HG02763 (cell line): ENCODE measurements around the gene ABCA4.

Source experiments
- ATAC-seq: cut with Tn5 transposase; IDR thresholded peaks from one replicate; pipeline ENCODE4 v1.9.1; 2021; ENCODE audit warnings: mild to moderate bottlenecking, moderate library complexity; ENCODE audit not compliant: unreplicated experiment

Gene ABCA4

GRCh38 chr1:94084547-94084946 is 36.4 kb downstream of the ABCA4 start:
- ATAC-seq = no peak

GRCh38 chr1:94084085-94084484 is 36.9 kb downstream of the ABCA4 start:
- no peak for ATAC-seq

- no peak for ATAC-seq
Measured at GRCh38 chr1:94083681-94084080, 37.3 kb downstream of the ABCA4 start.

DNA sequence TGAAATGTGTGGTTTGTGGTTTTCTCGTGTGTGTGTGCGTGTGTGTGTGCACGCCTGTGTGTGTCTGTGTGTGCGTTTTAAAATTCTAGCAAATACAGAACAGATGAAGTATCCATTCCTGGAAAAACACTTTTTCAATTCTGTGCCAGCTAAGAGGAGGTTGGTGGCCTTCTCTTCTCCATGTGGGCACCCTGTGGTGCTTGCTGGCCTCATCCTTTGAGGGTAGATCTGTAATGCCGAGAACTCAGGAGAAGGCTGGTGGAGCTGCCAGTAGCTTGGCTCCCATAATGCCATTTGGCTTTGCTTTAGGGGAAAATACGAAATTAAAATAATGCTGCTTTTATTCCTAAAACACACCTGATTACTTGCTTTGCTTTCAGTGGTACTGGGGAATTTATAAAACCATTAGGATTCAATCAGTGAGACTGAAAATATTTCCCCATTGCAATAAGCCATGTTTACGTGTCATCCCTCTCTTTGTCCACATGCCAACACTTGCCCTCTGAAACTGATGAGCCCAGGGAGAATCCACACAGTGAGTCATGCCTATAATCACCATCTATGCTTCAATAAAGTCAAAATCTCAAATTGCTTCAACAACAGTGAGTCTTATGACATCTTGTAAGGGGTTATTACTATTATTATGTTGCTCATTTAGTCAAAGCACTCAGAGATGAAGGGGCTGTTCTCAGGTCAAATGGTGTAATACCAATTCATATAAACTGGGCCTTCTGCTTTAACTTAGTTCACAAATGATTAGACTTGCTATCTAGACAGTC is 39.2 kb downstream of the ABCA4 start:
- ATAC-seq = no peak

DNA sequence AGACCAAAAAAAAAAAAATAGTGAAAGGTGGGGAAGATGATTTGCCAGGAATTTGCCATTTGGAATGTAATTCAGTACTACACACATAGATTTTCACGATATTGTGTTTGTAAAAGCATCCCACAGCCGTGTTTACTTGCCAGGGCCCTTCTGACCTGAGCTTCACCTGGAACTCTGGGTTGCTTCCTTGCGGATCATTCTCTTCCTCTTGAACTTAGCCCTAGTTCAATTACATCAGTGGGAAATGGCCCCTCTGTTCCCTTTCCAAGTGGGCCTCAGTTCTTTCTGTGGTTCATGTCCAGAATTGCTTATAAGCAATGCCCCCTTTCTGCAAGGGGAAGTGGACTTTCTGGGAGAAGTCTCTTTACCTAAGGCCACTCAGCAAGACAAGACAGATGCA is 41.0 kb downstream of the ABCA4 start:
- ATAC-seq = no peak

DNA sequence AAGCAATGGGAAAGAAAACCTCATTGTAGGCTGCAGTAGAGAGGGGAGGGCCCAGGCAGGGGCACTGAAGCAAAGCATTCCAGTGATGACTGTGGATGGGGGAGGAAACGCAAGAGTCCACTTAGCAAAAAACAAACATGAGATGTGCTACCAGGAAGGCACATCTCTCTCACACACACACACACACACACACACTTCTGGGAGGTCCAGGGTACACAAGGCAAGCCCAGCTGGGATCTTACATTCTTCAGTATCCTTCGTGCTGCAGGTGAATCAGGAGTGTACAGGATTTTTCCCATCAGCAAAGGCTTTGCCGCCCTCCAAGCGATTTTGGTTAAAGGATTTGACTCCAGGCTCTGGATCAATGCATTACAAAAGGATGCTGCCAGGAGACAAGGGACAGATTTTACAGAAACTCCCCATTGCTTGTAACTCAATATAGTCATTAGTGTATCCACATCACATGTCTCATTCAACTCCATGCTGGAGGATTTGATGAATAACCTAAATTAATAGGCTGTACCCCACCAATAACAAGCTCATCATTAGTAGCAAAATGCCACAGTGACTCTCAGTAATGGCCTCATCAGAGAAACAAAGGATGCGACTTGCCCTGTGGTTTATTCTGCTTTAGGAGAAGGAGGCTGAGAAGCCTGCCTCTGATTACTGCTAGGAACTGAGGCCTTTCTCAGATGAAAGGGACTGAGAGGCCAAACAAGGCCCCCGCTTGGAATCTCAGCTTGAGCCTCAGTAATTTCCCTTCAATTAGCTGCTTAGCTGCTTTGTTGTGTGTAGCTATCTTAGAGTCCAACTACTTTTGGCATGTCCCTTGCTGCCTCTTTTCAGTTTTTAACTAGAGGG is 41.6 kb downstream of the ABCA4 start:
- no peak for ATAC-seq

DNA sequence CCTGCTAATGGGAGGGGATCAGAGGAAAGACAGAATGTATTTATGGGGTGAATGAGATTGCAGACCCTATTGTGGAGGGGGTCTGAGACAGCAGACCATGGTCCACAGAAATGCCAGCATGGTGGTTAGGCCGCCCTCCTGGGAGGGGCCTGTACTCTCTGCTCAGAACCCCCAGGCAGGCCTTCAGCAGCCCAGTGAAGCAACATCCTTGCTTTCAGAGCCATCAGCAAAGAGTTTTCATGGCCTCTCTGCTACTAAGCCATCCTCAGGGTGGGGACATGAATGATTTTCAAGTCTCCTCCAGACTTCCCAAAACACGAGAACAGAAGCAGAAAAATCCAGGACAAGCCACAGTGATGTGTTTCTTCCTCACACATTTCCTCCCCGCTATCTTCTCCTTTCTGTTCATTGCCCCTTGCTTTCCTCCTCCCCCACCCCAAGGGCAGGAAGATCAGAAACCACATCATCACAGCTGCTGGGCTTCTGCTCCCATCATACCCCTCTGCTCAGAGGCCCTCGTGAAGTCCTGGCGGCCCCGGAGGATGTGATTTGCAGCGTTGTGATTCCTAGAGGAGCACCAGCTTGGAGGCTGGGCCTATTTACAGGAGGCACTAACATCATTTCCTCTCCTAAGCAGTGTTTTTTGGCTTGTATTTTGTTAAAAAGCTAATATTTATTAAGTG is 48.0 kb downstream of the ABCA4 start:
- ATAC-seq = no peak

DNA sequence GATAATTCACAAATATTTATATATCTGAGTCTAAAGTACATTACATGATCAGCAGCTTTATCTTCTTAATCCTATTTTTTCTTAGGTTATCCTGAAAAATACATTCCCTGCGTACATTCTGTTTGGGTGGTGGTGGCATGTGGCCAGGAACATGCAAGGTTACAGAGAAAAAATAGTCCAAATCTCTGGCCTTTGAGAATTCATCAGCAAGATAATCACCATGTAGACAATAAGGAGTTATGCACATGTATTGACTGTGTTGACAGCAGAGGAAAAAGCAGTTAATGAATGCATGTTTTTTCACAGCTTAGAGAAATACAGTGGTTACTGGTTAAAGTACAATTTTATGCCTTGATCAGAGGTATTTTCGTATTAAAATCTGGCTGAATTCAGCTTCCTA is 49.0 kb downstream of the ABCA4 start:
- ATAC-seq = no peak

DNA sequence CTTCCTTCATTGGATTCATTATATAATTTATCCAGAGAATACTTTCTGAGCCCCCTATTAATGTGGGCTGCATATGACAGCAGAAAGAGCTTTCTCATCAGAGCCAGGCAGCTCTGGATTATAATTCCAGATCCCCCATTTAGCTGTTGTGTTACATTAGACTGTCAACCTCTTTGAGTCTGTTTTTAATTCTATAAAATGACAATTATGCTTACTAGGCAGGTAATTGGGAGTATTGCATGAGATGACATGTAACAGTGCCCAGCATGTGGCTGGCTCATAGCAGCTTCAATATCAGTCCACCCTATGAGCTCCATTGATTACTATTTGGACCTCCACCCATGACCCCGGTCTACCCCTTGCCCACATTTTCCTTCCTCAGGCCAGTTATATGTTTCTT is 49.6 kb downstream of the ABCA4 start:
- ATAC-seq = no peak

- ATAC-seq = no peak
Measured at GRCh38 chr1:94070865-94071264, 50.1 kb downstream of the ABCA4 start.

GRCh38 chr1:94069919-94070285 is 51.0 kb downstream of the ABCA4 start:
- no peak for ATAC-seq

DNA sequence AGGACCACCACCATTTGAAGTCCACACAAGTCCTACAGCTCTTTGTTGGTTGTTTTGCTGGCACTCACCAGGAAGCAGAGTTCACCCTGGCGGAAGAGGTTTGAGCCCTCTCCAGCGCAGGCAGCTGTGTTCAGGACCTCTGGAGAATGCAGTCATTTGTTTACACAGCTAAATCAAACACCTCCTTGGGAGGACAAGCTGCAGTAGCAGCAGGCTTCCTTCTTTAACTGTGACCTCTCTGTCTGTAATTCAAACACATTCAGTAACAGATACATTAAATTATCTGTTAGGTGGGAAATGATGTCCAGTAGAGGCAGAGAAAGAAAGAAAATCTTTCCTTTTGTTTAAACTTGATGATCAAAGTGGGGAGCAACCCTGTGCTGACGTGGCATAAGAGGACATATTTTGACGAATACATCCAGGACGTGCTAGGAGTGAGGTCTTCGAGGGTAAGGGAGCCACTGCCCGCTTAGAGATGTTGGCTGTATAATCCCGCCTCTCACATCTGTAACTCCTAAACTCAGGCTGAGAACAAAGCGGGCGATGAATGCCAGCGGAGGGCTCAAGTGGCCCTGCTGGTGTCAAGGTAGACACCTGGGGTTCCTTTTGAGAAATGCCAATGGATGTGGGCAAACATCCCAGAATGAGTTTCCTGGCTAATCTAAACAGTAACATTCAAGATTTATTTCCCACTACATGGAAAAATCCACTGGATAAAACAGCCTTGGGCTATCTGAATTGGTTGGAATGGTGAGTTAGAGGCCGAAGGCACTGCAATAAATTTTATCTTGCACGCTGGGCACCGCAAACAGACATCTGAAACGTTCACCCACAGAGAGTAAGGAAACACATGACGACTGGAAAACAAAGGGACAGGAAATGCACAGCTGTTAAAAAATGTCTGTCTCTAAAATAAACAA is 51.7 kb downstream of the ABCA4 start:
- ATAC-seq = no peak

DNA sequence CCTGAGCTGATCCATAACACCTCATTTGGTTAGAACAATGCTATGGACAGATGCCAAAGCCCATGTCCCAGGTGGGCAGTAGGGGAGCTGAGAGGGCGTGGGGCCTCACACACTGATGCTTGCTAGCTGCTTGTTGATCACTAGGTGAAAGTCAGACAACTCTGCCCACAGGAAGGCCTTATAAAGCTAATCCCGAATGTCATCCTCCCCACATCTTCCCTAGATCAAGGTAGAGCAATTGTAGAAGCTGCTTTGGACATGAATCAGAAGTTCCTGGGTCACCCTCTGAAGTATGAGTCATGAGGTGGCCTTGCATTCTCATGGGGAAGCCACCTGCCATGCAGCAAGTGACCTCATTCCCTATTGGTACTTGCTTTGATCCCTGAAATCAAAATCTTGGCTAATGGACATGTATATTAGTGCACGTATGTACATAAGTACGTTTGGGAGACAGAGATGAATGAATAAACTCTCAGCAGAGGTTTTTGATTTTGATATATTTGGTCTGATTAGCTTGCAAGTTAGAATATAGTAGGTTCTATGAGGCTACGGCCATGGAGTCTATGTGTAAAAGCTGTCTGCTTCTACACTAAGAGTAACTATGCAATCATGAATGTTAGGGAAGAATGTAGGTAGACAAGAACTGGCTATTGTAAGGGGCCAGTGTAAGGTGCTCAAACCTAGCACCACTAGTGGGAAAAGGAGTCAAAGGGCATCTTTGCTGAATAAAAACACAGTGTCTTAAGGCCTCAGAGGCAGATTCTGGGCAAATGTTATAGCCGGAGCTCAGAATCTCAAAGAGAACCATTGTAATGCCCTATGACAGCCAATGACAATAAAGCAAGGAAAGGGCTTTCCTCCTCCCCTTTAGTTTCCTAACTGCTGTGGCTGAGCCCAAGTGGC is 52.6 kb downstream of the ABCA4 start:
- no peak for ATAC-seq

DNA sequence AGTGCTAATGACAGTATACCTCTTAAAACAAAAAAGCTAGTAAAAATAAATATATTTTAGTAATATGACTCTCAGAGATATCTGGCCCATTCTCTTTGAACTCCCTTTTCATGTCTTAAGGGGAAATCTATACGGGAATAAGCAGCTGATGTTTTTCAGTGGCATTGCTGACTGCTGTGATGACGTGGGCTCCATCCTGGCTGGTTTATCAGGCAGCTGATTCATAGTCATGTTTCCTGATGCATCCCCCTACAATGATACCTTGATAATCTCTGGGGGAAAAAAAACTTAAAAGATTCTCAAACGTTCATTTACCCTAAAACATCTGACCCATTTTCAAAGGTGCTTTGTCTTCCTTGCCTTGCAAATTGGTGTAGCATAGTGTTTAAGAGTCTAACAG is 53.8 kb downstream of the ABCA4 start:
- no peak for ATAC-seq

DNA sequence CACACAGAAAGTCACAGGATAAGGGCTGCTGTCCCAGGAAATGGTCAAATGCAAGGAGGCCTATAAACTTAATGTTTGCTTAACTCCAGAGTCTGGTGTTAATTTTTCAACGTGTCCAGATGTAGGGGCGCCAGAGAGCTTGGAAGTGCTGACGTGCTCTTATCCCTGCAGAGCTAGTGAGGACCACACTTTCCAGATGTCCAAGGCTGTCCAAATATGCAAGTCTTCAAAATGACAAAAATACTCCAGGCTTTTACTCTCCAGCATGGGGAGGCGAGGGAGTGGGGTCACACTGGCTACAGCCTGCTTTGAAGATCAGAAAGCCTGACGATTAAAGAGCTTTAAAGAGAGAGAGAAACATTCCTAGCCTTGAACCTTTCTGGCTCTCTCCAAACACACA is 57.6 kb downstream of the ABCA4 start:
- no peak for ATAC-seq

DNA sequence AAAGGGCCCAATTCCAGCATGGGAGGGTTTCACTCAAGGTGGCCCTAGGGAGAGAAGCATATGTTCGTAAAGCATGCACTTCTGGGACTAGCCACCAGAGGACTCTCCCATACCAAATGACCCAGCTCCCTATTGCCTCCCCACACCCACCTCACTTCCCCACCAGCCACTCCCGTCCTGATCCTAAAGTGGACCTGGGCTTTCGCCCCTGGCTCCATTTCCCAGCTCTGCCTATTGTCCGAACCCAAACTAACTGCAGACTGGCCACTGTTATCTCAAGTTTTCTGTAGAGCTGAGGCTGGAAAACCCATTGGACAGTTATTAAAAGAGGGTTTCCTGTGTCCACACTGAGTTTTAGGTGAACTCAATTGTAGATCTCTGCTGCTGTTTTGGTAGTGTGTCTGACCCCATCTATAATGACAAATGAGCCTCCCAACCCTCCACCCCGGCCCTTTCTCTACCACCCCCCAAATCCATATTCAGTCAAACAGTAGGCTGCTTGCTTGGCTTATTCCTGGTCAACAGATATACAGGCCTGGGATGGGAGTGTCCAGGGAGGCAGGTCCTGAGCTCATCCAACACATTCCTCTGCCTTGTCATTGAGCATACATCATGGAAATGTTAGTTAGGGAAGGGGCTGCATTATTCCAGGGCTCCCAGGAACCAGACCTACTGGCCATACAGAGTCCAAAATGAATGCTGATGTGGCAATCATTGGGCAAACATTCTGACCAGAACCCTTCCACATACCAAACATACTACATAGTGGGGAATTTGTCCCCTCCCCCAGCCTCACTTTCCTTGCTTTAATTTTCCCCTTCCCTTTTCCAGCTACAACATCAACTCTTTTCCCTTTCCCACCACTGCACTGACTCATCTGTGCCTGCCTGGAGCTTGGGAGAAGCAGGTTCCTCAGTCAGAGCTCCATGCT is 59.2 kb downstream of the ABCA4 start:
- peak; percentile 70 for ATAC-seq

DNA sequence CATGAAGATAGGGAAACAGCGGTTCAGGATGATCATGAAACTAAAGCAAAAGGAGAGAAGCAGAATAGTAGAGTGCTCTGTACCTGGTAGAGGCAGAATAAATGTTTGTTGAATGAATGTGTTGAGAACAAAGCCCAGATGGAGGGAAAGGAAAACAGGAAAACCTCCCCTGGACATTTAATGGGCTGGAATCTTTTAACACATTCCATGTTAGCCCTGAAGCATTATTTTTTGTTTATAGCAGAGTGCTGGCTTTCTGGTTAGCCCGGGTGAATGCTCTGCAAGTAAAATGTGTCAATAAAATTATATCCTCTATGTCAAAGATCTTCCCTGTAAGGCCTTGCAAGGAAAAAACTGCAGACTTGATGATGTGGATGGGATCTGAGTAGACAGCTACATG is 60.2 kb downstream of the ABCA4 start:
- no peak for ATAC-seq

DNA sequence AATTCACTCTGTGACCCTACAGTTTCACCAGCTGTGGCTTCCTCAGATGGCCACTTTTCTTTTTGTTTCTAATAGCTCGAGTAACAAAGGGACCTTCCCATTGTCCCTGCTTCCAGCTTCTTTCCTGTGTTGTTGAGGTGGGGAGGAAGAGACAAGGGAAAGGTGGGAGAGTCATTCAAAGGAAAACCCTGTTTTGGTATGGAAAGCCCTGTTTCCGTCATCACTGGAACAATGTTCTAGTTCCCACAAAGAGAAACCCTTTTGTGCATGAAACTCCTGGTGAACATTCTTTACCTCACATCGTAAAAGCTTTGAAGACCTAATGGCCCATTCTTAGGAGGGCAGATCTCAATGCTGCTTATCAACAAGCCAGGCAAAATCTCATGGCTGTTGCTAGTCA is 62.2 kb downstream of the ABCA4 start:
- no peak for ATAC-seq

DNA sequence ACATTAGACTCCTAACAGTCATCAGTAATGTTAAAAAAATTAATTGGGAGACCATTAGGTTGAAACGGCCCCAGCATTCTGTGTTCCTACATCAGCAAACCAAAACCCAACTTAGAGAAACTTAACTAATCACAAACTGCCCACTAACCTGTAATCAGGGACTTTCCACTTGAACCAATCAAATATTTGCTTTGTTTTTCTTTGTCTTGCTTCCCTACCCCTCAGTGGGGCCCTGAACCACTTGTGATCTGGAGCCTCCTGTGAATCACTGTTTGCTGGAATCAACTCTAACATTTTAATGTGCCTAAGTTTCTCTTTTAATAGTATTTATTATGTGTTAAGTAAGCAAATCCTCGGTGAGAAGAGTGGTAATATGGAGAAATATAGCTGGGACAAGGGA is 64.0 kb downstream of the ABCA4 start:
- no peak for ATAC-seq
